GM23338 (cell line): ENCODE measurements around the gene CST9L. TPM values are rescaled to one million over a fixed set of nuclear protein-coding genes. Genes with fewer than 3 reads are reported as not detected.

Experiments used
- ATAC-seq: fragments of 200-7000 bp; cut with Tn5 transposase; 3 replicates; pipeline ENCODE4 v1.9.1; 2020
- DNase-seq: peaks from one replicate; pipeline ENCODE4 v3.0.0-alpha.2; 2015; ENCODE audit warnings: low spot score
- H2AFZ ChIP-seq: fragments of 200-600 bp; sonication (generic); 2 replicates; pipeline ENCODE4 v1.8.0; 2016; ENCODE audit warnings: antibody characterized with exemption, mild to moderate bottlenecking, moderate library complexity
- H3F3A ChIP-seq: fragments of 200-600 bp; sonication (generic); replicated peaks from 2 replicates; pipeline ENCODE4 v1.8.0; 2017; ENCODE audit warnings: antibody characterized with exemption, mixed run types, low read depth
- H3K27ac ChIP-seq: fragments of 200-600 bp; sonication (generic); 2 replicates; pipeline ENCODE4 v1.6.1; 2016; ENCODE audit warnings: low read depth
- H3K27me3 ChIP-seq: fragments of 200-600 bp; sonication (generic); 2 replicates; pipeline ENCODE4 v1.8.0; 2016; ENCODE audit warnings: mild to moderate bottlenecking, mixed run types, moderate library complexity; ENCODE audit not compliant: insufficient read depth
- H3K36me3 ChIP-seq: fragments of 200-600 bp; sonication (generic); 2 replicates; pipeline ENCODE4 v1.8.0; 2016; ENCODE audit warnings: mild to moderate bottlenecking; ENCODE audit not compliant: insufficient read depth
- H3K4me1 ChIP-seq: fragments of 200-600 bp; sonication (generic); 2 replicates; pipeline ENCODE4 v1.8.0; 2016; ENCODE audit warnings: mild to moderate bottlenecking, moderate library complexity; ENCODE audit not compliant: insufficient read depth
- H3K4me2 ChIP-seq: fragments of 200-600 bp; sonication (generic); 2 replicates; pipeline ENCODE4 v1.7.1; 2017; ENCODE audit warnings: mixed run types
- H3K4me3 ChIP-seq: fragments of 200-600 bp; sonication (generic); 2 replicates; pipeline ENCODE4 v1.6.1; 2016; ENCODE audit warnings: mixed run types
- H3K79me2 ChIP-seq: fragments of 200-600 bp; sonication (generic); replicated peaks from 2 replicates; pipeline ENCODE4 v1.8.0; 2017; ENCODE audit warnings: mild to moderate bottlenecking; ENCODE audit not compliant: insufficient read depth
- H3K9me2 ChIP-seq: fragments of 200-600 bp; sonication (generic); 2 replicates; pipeline ENCODE4 v1.8.0; 2017; ENCODE audit not compliant: insufficient read depth
- H4K20me1 ChIP-seq: fragments of 200-600 bp; sonication (generic); replicated peaks from 2 replicates; pipeline ENCODE4 v1.8.0; 2017; ENCODE audit warnings: mild to moderate bottlenecking; ENCODE audit not compliant: insufficient read depth
- H3K27ac Mint-ChIP-seq: 2 replicates; pipeline ENCODE4 v1.8.0; 2020; ENCODE audit warnings: inconsistent platforms, mild to moderate bottlenecking, moderate library complexity, mixed read lengths
- H3K27me3 Mint-ChIP-seq: 3 replicates; pipeline ENCODE4 v1.8.0; 2022; ENCODE audit warnings: low read depth, mild to moderate bottlenecking, moderate library complexity, mixed read lengths, inconsistent platforms; ENCODE audit not compliant: insufficient read depth, poor library complexity
- H3K36me3 Mint-ChIP-seq: 3 replicates; pipeline ENCODE4 v1.8.0; 2021; ENCODE audit warnings: low read depth, mild to moderate bottlenecking, inconsistent platforms, moderate library complexity, mixed read lengths
- H3K4me1 Mint-ChIP-seq: 3 replicates; pipeline ENCODE4 v1.8.0; 2020; ENCODE audit warnings: mild to moderate bottlenecking, inconsistent platforms, mixed read lengths
- H3K4me3 Mint-ChIP-seq: 3 replicates; pipeline ENCODE4 v1.8.0; 2021; ENCODE audit warnings: moderate library complexity, mild to moderate bottlenecking, inconsistent platforms, mixed read lengths
- H3K9me3 Mint-ChIP-seq: 3 replicates; pipeline ENCODE4 v1.8.0; 2020; ENCODE audit warnings: moderate library complexity, mild to moderate bottlenecking, inconsistent platforms, mixed read lengths
- CREB1 ChIP-seq: fragments of 250-450 bp; sonication (Bioruptor Pico); IDR thresholded peaks from 2 replicates; pipeline ENCODE4 v1.5.0; 2020; ENCODE audit warnings: low read depth, mild to moderate bottlenecking, moderate library complexity
- CTCF ChIP-seq, 2 experiments: fragments of 200-600 bp in 1 of 2; sonication (generic) in 1 of 2; conservative IDR thresholded peaks; 2 replicates each; pipeline versions ENCODE4 v1.5.1 to v1.6.1; 2016 to 2017; ENCODE audit warnings: antibody characterized with exemption in 2 of 2, low read depth in 2 of 2, mild to moderate bottlenecking in 2 of 2, moderate library complexity in 1 of 2
- ETS1 ChIP-seq: IDR thresholded peaks from 2 replicates; pipeline ENCODE4 v1.6.1; 2016; ENCODE audit warnings: antibody characterized with exemption
- EZH2phosphoT487 ChIP-seq: fragments of 200-600 bp; sonication (generic); IDR thresholded peaks from one replicate; pipeline ENCODE4 v1.8.1; 2018; ENCODE audit warnings: antibody characterized with exemption; ENCODE audit not compliant: unreplicated experiment
- JUNB ChIP-seq: IDR thresholded peaks from one replicate; pipeline ENCODE4 v1.6.1; 2016; ENCODE audit warnings: antibody characterized with exemption; ENCODE audit not compliant: unreplicated experiment
- NANOG ChIP-seq: IDR thresholded peaks from 2 replicates; pipeline ENCODE4 v1.6.1; 2016; ENCODE audit warnings: antibody characterized with exemption, borderline replicate concordance
- STAT1 ChIP-seq: IDR thresholded peaks from one replicate; pipeline ENCODE4 v1.6.1; 2016; ENCODE audit warnings: antibody characterized with exemption; ENCODE audit not compliant: unreplicated experiment
- ZNF114 ChIP-seq: fragments of 250-450 bp; sonication (Bioruptor Pico); IDR thresholded peaks from 2 replicates; pipeline ENCODE4 v1.5.0; 2020; ENCODE audit warnings: mild to moderate bottlenecking, moderate library complexity
- ZNF331 ChIP-seq: fragments of 250-450 bp; sonication (Bioruptor Pico); IDR thresholded peaks from 2 replicates; pipeline ENCODE4 v1.5.0; 2020; ENCODE audit warnings: low read depth, mild to moderate bottlenecking, moderate library complexity
- polyA plus RNA-seq: library from polyadenylated mRNA; unstranded; fragments of >200 nt; fragmentation: Nextera tagmentation; extraction: Ambion mirVana; gene quantifications from 2 replicates; pipeline ENCODE4 v1.2.1, GENCODE V29; 2016
- total RNA-seq: library from RNA; depleted of rRNA; stranded (reverse); fragments of >200 nt; shearing (Covaris generic); gene quantifications from 2 replicates; pipeline ENCODE4 v1.2.3, GENCODE V29; 2014
- TF ChIP-seq, protein P1 (sequence below): IDR thresholded peaks from one replicate; pipeline ENCODE4 v1.6.1; 2018; ENCODE audit warnings: antibody characterized with exemption; ENCODE audit not compliant: unreplicated experiment
- TF ChIP-seq, protein P2 (sequence below): fragments of 250-450 bp; sonication (Bioruptor Pico); IDR thresholded peaks from 2 replicates; pipeline ENCODE4 v1.5.0; 2020; ENCODE audit warnings: mild to moderate bottlenecking, moderate library complexity

The CST9L gene
- total and polyA plus RNA-seq, 2 experiments from 2014 or later: not detected

DNA sequence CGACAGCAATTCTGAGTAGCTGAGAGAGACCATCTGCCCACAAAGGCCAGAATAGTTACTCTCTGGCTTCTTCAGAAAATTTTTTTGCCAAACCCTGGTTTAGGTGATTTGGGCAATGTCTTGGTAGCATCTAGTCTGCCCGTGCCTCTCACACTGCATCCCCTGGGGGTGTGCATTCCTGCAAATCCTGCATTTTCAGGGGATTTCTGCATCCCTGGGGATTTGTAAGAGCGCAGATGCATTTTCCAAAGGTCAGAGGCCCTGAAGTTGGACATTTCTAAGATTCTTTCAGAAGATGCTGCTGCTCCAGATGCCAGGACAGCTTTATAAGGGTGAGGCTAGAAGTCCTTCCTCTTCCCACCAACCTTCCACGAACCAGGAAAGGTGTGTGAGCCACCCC, 33.4 kb upstream of the CST9L start:
- no peaks in the 10 kb centered on the region for H3K4me1 ChIP-seq
- Mint-ChIP-seq H3K36me3 (no peaks in the 10 kb centered on the region), H3K27ac (no peak overlapping the region), H3K9me3 (no peaks in the 10 kb centered on the region; the same call in 2 of the 3 replicates), H3K4me1 (0 out of 3 replicates have a peak, but pooled peaks cover 2% of the 10 kb centered on the region), H3K4me3 (no peak overlapping the region), H3K27me3 (peaks cover 3% of the 10 kb centered on the region)
- no peaks in the 10 kb centered on the region for H4K20me1 ChIP-seq
- TF ChIP-seq JUNB (no peak), ETS1 (no peak), NANOG (no peak), ZNF114 (no peak), EZH2phosphoT487 (no peak), ZNF331 (CRISPR knock-in tag) (no peak), CREB1 (no peak), STAT1 (no peak), CTCF (conservative IDR thresholded peaks at IDR 0.05; ENCODE audit: low read depth in 2 of 2) (no peak)
- TF ChIP-seq, protein P1, sequence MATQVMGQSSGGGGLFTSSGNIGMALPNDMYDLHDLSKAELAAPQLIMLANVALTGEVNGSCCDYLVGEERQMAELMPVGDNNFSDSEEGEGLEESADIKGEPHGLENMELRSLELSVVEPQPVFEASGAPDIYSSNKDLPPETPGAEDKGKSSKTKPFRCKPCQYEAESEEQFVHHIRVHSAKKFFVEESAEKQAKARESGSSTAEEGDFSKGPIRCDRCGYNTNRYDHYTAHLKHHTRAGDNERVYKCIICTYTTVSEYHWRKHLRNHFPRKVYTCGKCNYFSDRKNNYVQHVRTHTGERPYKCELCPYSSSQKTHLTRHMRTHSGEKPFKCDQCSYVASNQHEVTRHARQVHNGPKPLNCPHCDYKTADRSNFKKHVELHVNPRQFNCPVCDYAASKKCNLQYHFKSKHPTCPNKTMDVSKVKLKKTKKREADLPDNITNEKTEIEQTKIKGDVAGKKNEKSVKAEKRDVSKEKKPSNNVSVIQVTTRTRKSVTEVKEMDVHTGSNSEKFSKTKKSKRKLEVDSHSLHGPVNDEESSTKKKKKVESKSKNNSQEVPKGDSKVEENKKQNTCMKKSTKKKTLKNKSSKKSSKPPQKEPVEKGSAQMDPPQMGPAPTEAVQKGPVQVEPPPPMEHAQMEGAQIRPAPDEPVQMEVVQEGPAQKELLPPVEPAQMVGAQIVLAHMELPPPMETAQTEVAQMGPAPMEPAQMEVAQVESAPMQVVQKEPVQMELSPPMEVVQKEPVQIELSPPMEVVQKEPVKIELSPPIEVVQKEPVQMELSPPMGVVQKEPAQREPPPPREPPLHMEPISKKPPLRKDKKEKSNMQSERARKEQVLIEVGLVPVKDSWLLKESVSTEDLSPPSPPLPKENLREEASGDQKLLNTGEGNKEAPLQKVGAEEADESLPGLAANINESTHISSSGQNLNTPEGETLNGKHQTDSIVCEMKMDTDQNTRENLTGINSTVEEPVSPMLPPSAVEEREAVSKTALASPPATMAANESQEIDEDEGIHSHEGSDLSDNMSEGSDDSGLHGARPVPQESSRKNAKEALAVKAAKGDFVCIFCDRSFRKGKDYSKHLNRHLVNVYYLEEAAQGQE: no peak
- TF ChIP-seq, protein P2, sequence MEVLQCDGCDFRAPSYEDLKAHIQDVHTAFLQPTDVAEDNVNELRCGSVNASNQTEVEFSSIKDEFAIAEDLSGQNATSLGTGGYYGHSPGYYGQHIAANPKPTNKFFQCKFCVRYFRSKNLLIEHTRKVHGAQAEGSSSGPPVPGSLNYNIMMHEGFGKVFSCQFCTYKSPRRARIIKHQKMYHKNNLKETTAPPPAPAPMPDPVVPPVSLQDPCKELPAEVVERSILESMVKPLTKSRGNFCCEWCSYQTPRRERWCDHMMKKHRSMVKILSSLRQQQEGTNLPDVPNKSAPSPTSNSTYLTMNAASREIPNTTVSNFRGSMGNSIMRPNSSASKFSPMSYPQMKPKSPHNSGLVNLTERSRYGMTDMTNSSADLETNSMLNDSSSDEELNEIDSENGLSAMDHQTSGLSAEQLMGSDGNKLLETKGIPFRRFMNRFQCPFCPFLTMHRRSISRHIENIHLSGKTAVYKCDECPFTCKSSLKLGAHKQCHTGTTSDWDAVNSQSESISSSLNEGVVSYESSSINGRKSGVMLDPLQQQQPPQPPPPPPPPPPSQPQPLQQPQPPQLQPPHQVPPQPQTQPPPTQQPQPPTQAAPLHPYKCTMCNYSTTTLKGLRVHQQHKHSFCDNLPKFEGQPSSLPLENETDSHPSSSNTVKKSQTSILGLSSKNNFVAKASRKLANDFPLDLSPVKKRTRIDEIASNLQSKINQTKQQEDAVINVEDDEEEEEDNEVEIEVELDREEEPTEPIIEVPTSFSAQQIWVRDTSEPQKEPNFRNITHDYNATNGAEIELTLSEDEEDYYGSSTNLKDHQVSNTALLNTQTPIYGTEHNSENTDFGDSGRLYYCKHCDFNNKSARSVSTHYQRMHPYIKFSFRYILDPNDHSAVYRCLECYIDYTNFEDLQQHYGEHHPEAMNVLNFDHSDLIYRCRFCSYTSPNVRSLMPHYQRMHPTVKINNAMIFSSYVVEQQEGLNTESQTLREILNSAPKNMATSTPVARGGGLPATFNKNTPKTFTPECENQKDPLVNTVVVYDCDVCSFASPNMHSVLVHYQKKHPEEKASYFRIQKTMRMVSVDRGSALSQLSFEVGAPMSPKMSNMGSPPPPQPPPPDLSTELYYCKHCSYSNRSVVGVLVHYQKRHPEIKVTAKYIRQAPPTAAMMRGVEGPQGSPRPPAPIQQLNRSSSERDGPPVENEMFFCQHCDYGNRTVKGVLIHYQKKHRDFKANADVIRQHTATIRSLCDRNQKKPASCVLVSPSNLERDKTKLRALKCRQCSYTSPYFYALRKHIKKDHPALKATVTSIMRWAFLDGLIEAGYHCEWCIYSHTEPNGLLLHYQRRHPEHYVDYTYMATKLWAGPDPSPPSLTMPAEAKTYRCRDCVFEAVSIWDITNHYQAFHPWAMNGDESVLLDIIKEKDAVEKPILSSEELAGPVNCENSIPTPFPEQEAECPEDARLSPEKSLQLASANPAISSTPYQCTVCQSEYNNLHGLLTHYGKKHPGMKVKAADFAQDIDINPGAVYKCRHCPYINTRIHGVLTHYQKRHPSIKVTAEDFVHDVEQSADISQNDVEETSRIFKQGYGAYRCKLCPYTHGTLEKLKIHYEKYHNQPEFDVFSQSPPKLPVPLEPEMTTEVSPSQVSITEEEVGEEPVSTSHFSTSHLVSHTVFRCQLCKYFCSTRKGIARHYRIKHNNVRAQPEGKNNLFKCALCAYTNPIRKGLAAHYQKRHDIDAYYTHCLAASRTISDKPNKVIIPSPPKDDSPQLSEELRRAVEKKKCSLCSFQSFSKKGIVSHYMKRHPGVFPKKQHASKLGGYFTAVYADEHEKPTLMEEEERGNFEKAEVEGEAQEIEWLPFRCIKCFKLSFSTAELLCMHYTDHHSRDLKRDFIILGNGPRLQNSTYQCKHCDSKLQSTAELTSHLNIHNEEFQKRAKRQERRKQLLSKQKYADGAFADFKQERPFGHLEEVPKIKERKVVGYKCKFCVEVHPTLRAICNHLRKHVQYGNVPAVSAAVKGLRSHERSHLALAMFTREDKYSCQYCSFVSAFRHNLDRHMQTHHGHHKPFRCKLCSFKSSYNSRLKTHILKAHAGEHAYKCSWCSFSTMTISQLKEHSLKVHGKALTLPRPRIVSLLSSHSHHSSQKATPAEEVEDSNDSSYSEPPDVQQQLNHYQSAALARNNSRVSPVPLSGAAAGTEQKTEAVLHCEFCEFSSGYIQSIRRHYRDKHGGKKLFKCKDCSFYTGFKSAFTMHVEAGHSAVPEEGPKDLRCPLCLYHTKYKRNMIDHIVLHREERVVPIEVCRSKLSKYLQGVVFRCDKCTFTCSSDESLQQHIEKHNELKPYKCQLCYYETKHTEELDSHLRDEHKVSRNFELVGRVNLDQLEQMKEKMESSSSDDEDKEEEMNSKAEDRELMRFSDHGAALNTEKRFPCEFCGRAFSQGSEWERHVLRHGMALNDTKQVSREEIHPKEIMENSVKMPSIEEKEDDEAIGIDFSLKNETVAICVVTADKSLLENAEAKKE (CRISPR knock-in tag): no peak
- H3K27me3 ChIP-seq: no peaks in the 10 kb centered on the region
- no peaks in the 10 kb centered on the region for H3K36me3 ChIP-seq
- H3K79me2 ChIP-seq: no peaks in the 10 kb centered on the region
- no peaks in the 10 kb centered on the region for H3F3A ChIP-seq
- peaks cover 5% of the 10 kb centered on the region for H3K9me2 ChIP-seq
- no peak overlapping the region for H2AFZ ChIP-seq
- ATAC-seq (no peak), DNase-seq (no peak)
- no peak overlapping the region for H3K4me3 ChIP-seq
- H3K27ac ChIP-seq: no peak overlapping the region
- H3K4me2 ChIP-seq: no peak overlapping the region
